Endothelial cell of umbilical vein (primary cell): ENCODE data around the gene RFX1. TPM values are rescaled to one million over a fixed set of nuclear protein-coding genes. Genes with fewer than 3 reads are reported as not detected.

Source experiments
- BruUV-seq: library from RNA; stranded (reverse); fragments of 400-500 nt; replicated peaks from 2 replicates; lab custom pipeline; 2021; lab: Mats Ljungman, UMichigan
- CTCF ChIA-PET: fragments of 300-600, 350-600 bp; sonication (Branson Sonifier 250); formaldehyde crosslinking; loops from one replicate; lab custom pipeline; 2021; ENCODE audit warnings: antibody characterized with exemption, inconsistent platforms; lab: Charles Lee
- POLR2A ChIA-PET: fragments of 300-600, 350-600 bp; sonication (Branson Sonifier 250); formaldehyde crosslinking; loops from one replicate; lab custom pipeline; 2021; ENCODE audit warnings: antibody characterized with exemption, inconsistent platforms; lab: Charles Lee
- DNase-seq: peaks from one replicate; pipeline ENCODE4 v3.0.0-alpha.2; 2011; ENCODE audit warnings: low read depth, low spot score
- FAIRE-seq: peaks from 2 replicates; lab custom pipeline; 2011; peaks lifted over from hg19 to GRCh38; lab: Jason Lieb, UNC
- H2AFZ ChIP-seq: 2 replicates; pipeline ENCODE4 v1.6.0; 2012; ENCODE audit warnings: low read depth, low read length, control low read depth, inconsistent platforms
- H3K27ac ChIP-seq: 2 replicates; pipeline ENCODE4 v1.5.1; 2011; ENCODE audit warnings: low read depth, mild to moderate bottlenecking, control low read depth, low read length, moderate library complexity; ENCODE audit not compliant: insufficient read depth
- H3K27me3 ChIP-seq, 2 experiments: 2 replicates each; pipeline versions ENCODE4 v1.6.0 to v1.6.1; 2011; ENCODE audit warnings: low read length in 2 of 2, mixed read lengths in 1 of 2; ENCODE audit not compliant: control insufficient read depth in 2 of 2, insufficient read depth in 2 of 2
- H3K36me3 ChIP-seq, 2 experiments: 2 replicates in 1 of 2; 3 replicates in 1 of 2; pipeline ENCODE4 v1.5.1; 2011; ENCODE audit warnings: low read length in 2 of 2, mild to moderate bottlenecking in 1 of 2, moderate library complexity in 1 of 2; ENCODE audit not compliant: control insufficient read depth in 2 of 2, insufficient read depth in 2 of 2; ENCODE audit errors: extremely low read depth in 1 of 2
- H3K4me1 ChIP-seq: 3 replicates; pipeline ENCODE4 v1.5.1; 2011; ENCODE audit warnings: mild to moderate bottlenecking, low read length; ENCODE audit not compliant: control insufficient read depth, insufficient read depth; ENCODE audit errors: extremely low read depth
- H3K4me2 ChIP-seq: 2 replicates; pipeline ENCODE4 v1.6.1; 2011; ENCODE audit warnings: low read length, control low read depth, mixed read lengths; ENCODE audit not compliant: insufficient read depth
- H3K4me3 ChIP-seq, 3 experiments: fragments of 200-600 bp in 1 of 3; sonication (generic), shearing (Covaris generic) in 1 of 3; replicated peaks in 1 of 3; 2 replicates each; pipeline ENCODE4 v1.5.1; 2011 to 2016; ENCODE audit warnings: control low read depth in 3 of 3, low read length in 3 of 3, mild to moderate bottlenecking in 2 of 3, inconsistent platforms in 1 of 3, low read depth in 1 of 3, moderate library complexity in 1 of 3; ENCODE audit not compliant: insufficient read depth in 1 of 3
- H3K79me2 ChIP-seq: 2 replicates; pipeline ENCODE4 v1.6.0; 2012; ENCODE audit warnings: low read length, inconsistent platforms; ENCODE audit not compliant: control insufficient read depth, insufficient read depth
- H3K9ac ChIP-seq: replicated peaks from 2 replicates; pipeline ENCODE3; 2011; ENCODE audit warnings: low read length, control low read depth; ENCODE audit not compliant: insufficient read depth; ENCODE audit errors: extremely low read depth
- H3K9me1 ChIP-seq: replicated peaks from 3 replicates; pipeline ENCODE4 v1.6.0; 2011; ENCODE audit warnings: mild to moderate bottlenecking, low read length; ENCODE audit not compliant: control insufficient read depth, insufficient read depth; ENCODE audit errors: extremely low read depth
- H3K9me3 ChIP-seq: replicated peaks from 2 replicates; pipeline ENCODE4 v1.5.1; 2012; ENCODE audit warnings: low read length, inconsistent platforms; ENCODE audit not compliant: control insufficient read depth, insufficient read depth
- H4K20me1 ChIP-seq: replicated peaks from 2 replicates; pipeline ENCODE3; 2011; ENCODE audit warnings: mild to moderate bottlenecking, low read length; ENCODE audit not compliant: control insufficient read depth, insufficient read depth; ENCODE audit errors: extremely low read depth
- EZH2 ChIP-seq: IDR thresholded peaks from 2 replicates; pipeline ENCODE4 v1.6.1; 2012; ENCODE audit warnings: borderline replicate concordance, low read depth, mild to moderate bottlenecking, moderate library complexity, low read length, inconsistent platforms; ENCODE audit not compliant: severe bottlenecking
- FOS ChIP-seq: IDR thresholded peaks from 2 replicates; pipeline ENCODE4 v1.6.1; 2011; ENCODE audit warnings: mild to moderate bottlenecking, low read length, moderate library complexity, borderline replicate concordance; ENCODE audit not compliant: insufficient read depth
- GATA2 ChIP-seq: IDR thresholded peaks from 2 replicates; pipeline ENCODE4 v1.7.0; 2011; ENCODE audit warnings: low read depth, mild to moderate bottlenecking, moderate library complexity, mixed read lengths, low read length; ENCODE audit not compliant: insufficient read length, insufficient read depth
- JUN ChIP-seq: IDR thresholded peaks from 2 replicates; pipeline ENCODE4 v1.6.1; 2011; ENCODE audit warnings: borderline replicate concordance, low read depth; ENCODE audit not compliant: insufficient read length, insufficient read depth
- MYC ChIP-seq: IDR thresholded peaks from one replicate; pipeline ENCODE4 v1.6.1; 2011; ENCODE audit warnings: mild to moderate bottlenecking, low read depth, low read length
- POLR2A ChIP-seq: IDR thresholded peaks from 2 replicates; pipeline ENCODE4 v1.6.1; 2012; ENCODE audit warnings: low read depth, mild to moderate bottlenecking, control low read depth, low read length
- POLR2AphosphoS5 ChIP-seq: IDR thresholded peaks from 2 replicates; pipeline ENCODE4 v1.6.1; 2012; ENCODE audit warnings: low read depth, mild to moderate bottlenecking, control low read depth, low read length, moderate library complexity; ENCODE audit not compliant: insufficient read depth
- dilution Hi-C: fragments of 300-500 bp; cut with MboI; formaldehyde crosslinking; loops from one replicate; pipeline ENCODE4 v1.15.0; 2019; ENCODE audit warnings: low sequenced_read_pairs; ENCODE audit not compliant: extremely low pct_ligation_motif_present
- intact Hi-C: fragments of 100-400 bp; cut with micrococcal nuclease; formaldehyde crosslinking; loops from one replicate; pipeline ENCODE4 v1.10.0; 2022
- polyA plus RNA-seq, 4 experiments: library from polyadenylated mRNA; depleted of rRNA in 3 of 4; stranded (reverse) in 3 of 4; unstranded in 1 of 4; fragments of >200 nt; gene quantifications; 2 replicates each; pipeline versions ENCODE4 v1.2.1 to v1.2.3, GENCODE V29; 2011 to 2012; ENCODE audit warnings: missing spikeins in 1 of 4
- total RNA-seq: library from RNA; stranded (reverse); gene quantifications from 2 replicates; pipeline ENCODE4 v1.2.3, GENCODE V29; 2021
- TF ChIP-seq, protein P1 (sequence below), 2 donors: IDR thresholded peaks; 1 replicate in 1 of 2; 2 replicates in 1 of 2; pipeline ENCODE4 v1.5.1; 2011; ENCODE audit warnings: low read length in 2 of 2, mild to moderate bottlenecking in 2 of 2, moderate library complexity in 2 of 2, control low read depth in 1 of 2, inconsistent platforms in 1 of 2, low read depth in 1 of 2; ENCODE audit not compliant: insufficient read depth in 1 of 2; ENCODE audit errors: extremely low read depth in 1 of 2
- TF ChIP-seq, protein P2 (sequence below): IDR thresholded peaks from 2 replicates; pipeline ENCODE4 v1.6.1; 2011; ENCODE audit not compliant: insufficient read depth, insufficient read length

RFX1 gene
- total and polyA plus RNA-seq, 2 donors (not counting 3 experiments of a cell fraction or from before 2014, with no cell fraction given), result 2.3 to 14.7 TPM

DNA sequence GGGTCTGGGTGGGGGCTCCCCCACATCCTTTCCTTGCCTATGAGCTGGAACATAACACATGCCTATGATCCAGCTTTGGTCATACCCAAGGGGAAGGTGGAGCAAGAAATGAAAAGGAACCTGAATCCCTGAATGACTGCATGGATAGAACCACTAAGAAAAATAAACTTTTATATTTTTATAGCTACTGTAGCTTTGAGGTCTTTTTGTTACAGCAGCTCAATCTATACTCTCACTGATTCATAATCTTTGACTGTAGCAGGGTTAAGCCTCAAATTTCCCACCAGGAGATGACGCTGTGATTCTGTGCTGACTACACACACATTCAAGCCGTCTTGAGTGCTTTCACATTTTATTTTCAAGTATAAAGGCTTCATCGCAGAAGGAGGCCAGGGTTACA, 46.9 kb upstream of the RFX1 start:
- Histone ChIP-seq H3K4me3 (no peak overlapping the region), H3K27me3 (no peaks in the 10 kb centered on the region), H4K20me1 (no peaks in the 10 kb centered on the region), H3K79me2 (no peaks in the 10 kb centered on the region), H3K4me1 (no peaks in the 10 kb centered on the region), H3K4me2 (no peak overlapping the region), H3K36me3 (no peaks in the 10 kb centered on the region), H3K9me3 (no peaks in the 10 kb centered on the region), H3K27ac (no peak overlapping the region), H3K9ac (no peak overlapping the region), H2AFZ (no peak overlapping the region), H3K9me1 (no peaks in the 10 kb centered on the region)
- POLR2A ChIA-PET, result no interaction called here
- BruUV-seq, result no TSS peak
- intact Hi-C loops (no loop called here), dilution Hi-C loops (no loop called here)
- FAIRE-seq (no peak), DNase-seq (no peak)
- CTCF ChIA-PET, result interaction anchor here (0.8 to 3.4 kb wide), 7 partner anchors 10 to 126 kb away, joined by 3 to 14 read pairs (median 7); partner anchors contain the start of genes IL27RA and MISP3
- TF ChIP-seq POLR2A, result no peak
- no peak for TF ChIP-seq GATA2
- TF ChIP-seq, protein P1, sequence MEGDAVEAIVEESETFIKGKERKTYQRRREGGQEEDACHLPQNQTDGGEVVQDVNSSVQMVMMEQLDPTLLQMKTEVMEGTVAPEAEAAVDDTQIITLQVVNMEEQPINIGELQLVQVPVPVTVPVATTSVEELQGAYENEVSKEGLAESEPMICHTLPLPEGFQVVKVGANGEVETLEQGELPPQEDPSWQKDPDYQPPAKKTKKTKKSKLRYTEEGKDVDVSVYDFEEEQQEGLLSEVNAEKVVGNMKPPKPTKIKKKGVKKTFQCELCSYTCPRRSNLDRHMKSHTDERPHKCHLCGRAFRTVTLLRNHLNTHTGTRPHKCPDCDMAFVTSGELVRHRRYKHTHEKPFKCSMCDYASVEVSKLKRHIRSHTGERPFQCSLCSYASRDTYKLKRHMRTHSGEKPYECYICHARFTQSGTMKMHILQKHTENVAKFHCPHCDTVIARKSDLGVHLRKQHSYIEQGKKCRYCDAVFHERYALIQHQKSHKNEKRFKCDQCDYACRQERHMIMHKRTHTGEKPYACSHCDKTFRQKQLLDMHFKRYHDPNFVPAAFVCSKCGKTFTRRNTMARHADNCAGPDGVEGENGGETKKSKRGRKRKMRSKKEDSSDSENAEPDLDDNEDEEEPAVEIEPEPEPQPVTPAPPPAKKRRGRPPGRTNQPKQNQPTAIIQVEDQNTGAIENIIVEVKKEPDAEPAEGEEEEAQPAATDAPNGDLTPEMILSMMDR (IDR thresholded peaks at IDR 0.05; ENCODE audit: extremely low read depth in 1 of 2, insufficient read depth in 1 of 2, low read depth in 1 of 2, low read length in 2 of 2), result no peak
- TF ChIP-seq FOS, result no peak
- TF ChIP-seq EZH2, result no peak
- TF ChIP-seq, protein P2, sequence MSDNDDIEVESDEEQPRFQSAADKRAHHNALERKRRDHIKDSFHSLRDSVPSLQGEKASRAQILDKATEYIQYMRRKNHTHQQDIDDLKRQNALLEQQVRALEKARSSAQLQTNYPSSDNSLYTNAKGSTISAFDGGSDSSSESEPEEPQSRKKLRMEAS, result no peak
- TF ChIP-seq POLR2AphosphoS5, result no peak
- no peak for TF ChIP-seq JUN
- TF ChIP-seq MYC, result no peak
